LNCAP (cell line): ENCODE measurements around the gene PPP1R1B.
A peak's percentile ranks its signal among the peaks of the same experiment; 100 is the strongest.

Experiments used
- TF ChIP-seq, protein P1 (sequence below): fragments of 450-650 bp; IDR thresholded peaks from 2 replicates; pipeline ENCODE4 v1.5.1; 2017; ENCODE audit warnings: mild to moderate bottlenecking

The PPP1R1B gene

DNA sequence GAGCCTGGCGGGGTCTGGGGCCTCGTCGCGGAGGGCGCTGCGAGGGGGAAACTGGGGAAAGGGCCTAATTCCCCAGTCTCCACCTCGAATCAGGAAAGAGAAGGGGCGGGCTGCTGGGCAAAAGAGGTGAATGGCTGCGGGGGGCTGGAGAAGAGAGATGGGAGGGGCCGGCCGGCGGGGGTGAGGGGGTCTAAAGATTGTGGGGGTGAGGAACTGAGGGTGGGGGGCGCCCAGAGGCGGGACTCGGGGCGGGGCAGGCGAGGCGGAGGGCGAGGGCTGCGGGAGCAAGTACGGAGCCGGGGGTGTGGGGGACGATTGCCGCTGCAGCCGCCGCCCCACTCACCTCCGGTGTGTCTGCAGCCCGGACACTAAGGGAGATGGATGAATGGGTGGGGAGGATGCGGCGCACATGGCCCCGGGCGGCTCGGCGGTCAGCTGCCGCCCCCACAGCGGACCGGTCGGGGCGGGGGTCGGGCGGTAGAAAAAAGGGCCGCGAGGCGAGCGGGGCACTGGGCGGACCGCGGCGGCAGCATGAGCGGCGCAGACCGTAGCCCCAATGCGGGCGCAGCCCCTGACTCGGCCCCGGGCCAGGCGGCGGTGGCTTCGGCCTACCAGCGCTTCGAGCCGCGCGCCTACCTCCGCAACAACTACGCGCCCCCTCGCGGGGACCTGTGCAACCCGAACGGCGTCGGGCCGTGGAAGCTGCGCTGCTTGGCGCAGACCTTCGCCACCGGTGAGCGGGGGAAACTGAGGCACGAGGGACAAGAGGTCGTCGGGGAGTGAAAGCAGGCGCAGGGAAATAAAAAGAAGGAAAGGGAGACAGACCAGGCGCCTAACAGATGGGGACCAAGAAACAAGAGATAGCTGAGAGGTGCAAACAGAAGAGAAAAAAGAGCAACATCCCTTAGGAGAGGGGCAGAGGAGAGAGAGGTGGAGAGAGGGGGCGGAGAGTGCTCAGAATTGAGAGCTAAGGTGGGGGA, 41.5 kb downstream of the PPP1R1B start, which contains the start of gene PNMT:
PNMT (plus strand) TSS at position 509 of the 980 bp plus-strand sequence; CDS start at position 532, 23 bp downstream.
- TF ChIP-seq, protein P1, sequence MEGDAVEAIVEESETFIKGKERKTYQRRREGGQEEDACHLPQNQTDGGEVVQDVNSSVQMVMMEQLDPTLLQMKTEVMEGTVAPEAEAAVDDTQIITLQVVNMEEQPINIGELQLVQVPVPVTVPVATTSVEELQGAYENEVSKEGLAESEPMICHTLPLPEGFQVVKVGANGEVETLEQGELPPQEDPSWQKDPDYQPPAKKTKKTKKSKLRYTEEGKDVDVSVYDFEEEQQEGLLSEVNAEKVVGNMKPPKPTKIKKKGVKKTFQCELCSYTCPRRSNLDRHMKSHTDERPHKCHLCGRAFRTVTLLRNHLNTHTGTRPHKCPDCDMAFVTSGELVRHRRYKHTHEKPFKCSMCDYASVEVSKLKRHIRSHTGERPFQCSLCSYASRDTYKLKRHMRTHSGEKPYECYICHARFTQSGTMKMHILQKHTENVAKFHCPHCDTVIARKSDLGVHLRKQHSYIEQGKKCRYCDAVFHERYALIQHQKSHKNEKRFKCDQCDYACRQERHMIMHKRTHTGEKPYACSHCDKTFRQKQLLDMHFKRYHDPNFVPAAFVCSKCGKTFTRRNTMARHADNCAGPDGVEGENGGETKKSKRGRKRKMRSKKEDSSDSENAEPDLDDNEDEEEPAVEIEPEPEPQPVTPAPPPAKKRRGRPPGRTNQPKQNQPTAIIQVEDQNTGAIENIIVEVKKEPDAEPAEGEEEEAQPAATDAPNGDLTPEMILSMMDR, result peak; percentile 37; the same call in 1 of the 2 replicates

DNA sequence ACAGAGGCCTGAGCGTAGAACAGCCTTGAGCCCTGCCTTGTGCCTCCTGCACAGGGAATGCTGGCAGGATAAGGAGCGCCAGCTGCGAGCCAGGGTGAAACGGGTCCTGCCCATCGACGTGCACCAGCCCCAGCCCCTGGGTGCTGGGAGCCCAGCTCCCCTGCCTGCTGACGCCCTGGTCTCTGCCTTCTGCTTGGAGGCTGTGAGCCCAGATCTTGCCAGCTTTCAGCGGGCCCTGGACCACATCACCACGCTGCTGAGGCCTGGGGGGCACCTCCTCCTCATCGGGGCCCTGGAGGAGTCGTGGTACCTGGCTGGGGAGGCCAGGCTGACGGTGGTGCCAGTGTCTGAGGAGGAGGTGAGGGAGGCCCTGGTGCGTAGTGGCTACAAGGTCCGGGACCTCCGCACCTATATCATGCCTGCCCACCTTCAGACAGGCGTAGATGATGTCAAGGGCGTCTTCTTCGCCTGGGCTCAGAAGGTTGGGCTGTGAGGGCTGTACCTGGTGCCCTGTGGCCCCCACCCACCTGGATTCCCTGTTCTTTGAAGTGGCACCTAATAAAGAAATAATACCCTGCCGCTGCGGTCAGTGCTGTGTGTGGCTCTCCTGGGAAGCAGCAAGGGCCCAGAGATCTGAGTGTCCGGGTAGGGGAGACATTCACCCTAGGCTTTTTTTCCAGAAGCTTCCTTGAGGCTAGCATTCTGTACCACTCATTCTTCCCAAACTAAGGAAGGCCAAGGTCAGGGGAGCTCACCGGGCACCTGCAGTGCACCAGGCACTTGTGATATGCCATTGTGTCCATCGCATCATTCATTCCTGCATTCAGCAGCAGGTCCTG, 43.4 kb downstream of the PPP1R1B start:
- TF ChIP-seq, protein P1, result no peak

DNA sequence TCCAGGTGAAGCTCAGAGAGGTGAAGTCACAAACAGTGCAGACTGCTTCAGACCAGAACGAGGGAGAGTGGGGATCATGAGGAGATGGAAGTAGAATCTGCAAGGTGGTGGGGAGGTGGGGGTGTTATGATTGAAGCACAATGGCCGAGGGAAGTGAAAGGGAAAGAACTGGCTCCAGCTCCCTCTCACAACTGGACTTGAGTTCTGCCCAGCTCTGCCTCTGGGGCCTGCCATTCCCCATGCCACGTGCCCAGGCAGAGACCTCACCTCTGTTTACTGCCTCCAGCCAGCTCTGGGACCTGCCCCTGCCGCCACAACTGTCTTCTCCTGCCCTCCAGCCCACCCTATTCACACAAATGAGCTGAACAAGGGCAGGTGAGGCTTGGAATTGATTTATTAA, 44.0 kb downstream of the PPP1R1B start:
- TF ChIP-seq, protein P1, result no peak

DNA sequence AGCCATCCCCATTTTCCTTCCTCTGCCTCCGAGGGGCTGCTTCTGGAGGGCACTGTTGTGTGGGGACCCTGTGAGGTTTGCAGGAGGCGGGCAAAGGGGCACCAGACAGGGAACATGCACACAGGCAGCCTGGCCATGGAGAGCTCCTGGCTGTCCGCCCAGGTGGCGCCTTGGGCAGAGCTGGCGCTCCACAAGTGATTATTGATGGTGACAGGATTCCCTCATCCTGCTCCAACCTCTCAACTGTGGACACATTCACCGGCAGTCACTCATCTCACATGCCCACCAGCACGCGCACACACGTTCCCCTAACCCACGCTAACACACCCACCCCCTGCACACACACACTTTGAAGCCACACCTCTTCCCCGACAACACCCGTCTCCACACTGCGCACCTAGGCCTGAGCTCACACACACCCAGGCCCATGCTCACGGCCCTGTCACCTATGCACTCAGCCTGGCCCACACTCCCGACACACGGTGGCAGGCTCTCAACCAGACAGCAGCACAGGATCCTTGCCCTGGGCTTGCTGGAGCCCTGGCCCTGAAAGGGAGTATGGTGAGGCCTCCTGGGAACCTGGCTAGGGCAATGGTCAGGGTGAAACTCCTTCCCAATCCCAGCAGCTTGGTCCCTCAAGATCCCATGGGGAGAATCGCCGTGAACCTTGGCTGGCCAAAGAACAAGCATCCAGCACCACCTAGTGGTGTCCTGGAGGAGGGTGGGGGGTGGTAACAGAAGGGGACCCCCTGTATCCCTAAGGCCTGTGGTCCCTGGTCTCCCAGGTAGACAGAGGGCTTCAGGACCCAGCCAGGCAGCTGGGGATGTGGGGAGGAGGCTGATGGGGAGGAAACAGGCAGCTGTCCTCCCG, 45.1 kb downstream of the PPP1R1B start:
- TF ChIP-seq, protein P1, result peak; percentile 61

DNA sequence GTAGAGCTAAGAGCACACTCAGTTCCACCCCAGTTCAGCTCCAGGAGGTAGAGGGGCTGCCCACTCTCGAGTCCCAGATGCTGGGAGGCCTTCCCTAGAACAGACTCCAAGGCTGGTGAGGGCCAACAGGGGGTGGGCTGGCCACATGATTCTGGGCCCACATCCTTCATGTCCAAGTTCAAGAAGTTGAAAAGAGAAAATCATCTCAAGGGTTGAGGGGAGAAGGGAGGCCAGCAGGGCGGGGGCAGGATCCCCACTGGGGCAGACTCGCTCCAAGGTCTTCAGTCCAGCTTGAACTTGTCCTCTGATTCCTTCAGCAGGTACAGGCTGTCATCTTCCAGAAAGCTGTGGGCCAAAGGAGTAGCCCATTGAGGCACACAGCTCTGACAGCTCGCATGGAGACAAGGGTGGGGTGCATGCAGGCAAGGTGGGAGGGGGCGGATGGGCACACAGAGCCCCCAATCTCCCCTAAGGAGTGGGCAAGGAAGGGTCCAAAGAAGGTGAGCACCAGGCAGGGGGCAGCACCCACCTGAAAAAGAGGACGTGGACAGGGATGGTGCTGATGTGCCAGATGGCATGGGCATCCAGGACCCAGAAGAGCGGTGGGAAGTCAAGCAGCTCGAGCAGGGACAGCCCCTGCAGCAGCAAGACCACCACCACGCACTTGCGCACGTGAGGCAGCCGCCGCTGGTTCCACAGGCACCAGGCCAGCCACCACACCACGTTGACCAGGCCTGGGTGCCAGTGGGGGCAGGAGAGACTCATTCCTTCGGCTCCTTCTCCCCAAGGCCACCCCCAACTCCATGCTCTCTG, 46.0 kb downstream of the PPP1R1B start:
- TF ChIP-seq, protein P1, result peak; percentile 35; the same call in 1 of the 2 replicates

DNA sequence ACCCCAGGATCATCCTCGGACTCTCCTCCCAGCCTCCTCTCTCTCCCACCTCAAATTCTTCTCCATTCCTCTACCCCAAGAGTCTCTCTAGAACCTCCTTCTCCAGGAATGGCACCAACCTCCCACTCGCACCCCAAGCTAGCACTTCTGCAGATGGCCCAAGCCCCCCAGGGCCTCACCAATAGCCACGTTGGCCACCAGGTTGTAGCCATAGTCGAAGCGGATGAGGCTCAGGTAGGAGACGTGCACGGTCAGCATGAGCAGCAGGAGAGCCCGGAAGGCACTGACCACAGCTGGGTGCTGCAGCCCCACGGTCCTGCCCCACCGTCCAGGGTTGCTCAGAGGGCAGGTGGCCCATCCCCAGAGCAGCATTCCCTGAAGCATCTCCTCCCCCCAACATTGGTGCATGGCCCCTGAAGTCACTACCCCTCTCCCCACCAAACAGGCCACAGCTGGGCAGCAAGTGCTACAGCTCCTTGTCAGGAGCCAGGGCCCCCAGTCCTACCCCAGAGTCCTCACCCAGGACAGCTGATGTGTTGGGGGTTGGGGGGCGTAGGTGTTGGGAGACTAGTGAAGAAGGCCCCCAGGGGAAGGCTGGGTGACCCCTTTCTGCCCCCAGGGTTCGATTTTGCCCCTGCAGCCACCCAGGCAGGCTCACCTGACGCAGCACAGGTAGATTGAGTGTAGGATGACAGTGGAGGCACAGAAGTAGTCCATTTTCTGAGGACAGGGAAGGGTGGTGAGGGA, 46.8 kb downstream of the PPP1R1B start:
- TF ChIP-seq, protein P1, result no peak
